Activated gamma-delta T cell treated with Interleukin-2 at 50 U/mL for 16 hours (primary cell): Measurements from ENCODE around the gene ATP1A4.

ENCODE experiments used
- DNase-seq: peaks from one replicate; pipeline ENCODE4 v3.0.0-alpha.2; 2020

The ATP1A4 gene

DNA sequence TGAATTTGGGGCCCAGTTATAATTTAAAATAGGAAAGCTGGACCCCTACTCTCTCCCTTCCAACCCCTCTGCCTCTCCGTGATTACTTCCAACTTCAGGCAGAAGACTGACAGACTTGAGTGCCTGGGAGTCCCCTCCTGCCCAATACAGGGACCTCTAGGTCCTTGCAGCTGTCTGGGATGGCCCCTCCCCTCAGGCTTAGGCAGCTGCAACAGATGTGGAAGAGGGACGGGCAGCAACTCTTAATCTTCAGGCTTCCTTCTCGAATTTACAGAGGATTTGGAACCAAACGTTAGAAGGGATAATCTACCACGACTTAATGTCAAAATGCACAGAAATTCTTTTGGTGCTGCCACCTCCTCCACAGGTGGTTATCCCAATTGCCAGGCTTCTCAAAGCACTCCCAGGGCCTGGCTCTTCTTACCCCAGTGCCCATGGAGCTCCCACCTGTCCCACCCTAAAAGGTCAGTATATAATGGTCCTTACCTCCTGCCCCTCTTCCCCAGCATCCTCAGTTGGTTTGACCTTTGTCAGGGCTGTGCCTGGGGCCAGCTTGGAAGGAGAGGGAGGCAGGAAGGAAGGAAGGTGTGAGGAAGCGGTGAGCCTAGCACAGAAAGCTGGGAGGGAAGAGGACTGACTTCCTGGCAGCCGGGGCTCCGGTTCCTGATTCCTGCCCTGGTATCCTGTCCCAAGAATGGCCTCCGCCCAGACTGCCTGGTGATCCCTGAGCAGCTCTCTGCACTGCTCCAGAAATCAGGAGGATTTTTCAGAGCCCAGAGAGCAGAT, 56.6 kb downstream of the ATP1A4 start:
- DNase-seq, result no peak

DNA sequence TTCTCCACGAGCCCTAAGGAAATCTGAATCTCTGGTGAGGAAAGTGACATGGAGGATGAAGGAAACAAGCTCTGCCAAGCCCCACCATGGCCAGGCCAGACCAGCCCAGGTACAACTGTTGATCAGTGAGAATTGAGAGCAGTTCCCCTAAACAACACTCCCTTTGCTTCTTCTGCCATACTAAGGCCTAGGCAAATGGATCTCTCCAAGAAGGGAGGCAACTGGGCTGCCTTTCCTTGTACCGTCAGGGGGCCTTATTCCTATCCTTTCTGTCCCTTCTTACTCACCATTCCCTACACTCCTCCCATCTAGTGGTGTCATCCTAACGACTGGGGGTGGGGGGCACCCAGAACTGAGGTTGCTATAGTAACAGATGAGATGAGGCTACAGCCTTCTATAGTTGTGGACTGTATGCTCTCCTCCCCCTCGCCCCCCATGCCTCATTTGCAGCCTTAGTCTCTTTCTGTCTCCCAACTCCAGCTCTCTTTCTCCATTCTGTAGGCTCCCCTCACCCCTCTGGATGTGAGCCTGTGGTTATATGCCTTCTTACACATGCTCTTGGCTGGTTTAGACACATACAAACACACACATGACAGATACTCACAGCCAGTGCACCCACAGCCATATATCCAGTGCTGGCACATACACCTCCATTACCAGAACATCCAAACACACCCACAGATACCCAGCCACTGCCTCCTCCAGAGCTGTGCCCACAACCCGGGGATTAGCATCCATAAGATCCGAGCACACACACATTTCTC, 57.3 kb downstream of the ATP1A4 start:
- no peak for DNase-seq

DNA sequence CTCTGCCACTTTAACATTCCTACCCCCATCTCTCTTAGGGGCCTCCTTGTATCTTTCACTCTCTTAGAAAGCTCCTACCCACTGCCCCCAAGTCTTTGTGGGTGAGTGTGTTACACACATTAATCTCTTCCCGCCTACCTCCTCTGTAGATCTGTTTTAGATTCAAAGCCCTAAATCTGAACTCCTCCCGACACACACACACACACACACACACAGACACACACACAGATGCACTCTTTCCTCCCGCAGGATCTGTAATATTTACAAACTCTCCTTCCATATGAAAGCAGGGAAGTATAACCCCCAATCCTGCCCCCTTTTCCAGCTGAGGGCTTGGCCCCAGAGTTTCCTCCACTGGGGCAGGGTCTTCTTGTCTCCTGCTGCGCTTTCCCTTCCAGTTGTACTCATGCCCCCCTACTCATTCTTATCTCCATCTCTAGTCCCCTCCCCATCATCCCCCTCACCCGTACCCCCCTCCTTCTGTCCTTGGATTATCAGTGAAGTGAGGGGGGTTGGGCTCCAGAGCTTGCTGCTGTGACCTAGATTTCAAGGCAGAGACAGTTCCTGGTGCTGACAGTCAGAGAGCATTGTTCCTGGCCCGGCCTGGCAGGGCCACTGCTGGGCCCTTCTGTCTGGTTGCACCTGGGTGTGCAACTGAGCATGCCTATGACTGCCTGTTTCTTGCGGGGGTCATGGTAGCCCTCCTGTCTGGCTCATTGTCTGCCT, 58.1 kb downstream of the ATP1A4 start:
- no peak for DNase-seq

DNA sequence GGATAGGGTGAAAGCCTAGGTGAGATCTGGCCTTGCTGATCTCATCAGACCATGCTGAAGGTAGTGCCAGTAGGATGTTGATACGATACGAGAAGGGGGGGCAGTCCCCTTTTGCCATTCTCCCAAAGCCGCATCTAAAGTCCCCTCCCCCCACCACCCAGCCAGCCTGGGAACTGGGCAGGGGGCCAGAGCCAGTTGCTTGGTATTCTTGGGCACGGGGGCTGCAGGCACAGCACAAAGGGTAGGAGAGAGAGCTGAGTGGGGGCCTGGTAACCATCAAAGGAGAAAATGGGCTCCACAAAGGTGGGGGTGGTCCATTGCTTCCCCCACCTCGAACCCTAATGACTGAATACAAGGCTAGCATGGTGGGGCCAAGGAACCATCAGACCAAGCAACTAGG, 59.2 kb downstream of the ATP1A4 start:
- no peak for DNase-seq

DNA sequence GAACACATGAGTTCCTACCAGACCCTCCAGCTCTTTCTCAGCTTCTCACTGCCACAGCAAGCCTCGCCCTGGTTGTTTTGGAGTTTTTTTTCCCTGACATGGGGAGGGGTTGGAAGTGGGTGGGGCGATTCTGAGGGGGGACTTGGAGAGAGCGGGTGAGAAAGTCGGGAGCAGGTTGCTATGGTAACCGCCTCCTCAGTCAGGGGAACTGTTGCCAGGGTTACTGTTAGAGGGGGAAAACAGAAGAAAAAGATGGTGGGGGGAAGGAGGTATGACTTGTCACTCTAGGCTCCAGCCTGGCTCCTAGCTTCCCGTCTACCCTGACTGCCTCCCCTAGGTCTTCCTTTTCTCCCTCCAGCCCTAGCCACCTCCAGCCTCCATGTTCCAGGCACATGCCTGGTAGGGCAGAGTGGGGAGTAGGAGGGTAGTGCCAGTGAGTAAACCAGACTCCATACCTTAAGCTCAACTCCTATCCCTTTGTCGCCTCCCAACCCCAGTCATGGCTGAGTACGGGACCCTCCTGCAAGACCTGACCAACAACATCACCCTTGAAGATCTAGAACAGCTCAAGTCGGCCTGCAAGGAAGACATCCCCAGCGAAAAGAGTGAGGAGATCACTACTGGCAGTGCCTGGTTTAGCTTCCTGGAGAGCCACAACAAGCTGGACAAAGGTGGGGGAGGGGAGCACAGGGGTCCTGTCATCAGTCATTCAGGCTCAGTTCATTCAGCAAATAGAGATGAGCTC, 59.8 kb downstream of the ATP1A4 start:
- DNase-seq, result no peak

DNA sequence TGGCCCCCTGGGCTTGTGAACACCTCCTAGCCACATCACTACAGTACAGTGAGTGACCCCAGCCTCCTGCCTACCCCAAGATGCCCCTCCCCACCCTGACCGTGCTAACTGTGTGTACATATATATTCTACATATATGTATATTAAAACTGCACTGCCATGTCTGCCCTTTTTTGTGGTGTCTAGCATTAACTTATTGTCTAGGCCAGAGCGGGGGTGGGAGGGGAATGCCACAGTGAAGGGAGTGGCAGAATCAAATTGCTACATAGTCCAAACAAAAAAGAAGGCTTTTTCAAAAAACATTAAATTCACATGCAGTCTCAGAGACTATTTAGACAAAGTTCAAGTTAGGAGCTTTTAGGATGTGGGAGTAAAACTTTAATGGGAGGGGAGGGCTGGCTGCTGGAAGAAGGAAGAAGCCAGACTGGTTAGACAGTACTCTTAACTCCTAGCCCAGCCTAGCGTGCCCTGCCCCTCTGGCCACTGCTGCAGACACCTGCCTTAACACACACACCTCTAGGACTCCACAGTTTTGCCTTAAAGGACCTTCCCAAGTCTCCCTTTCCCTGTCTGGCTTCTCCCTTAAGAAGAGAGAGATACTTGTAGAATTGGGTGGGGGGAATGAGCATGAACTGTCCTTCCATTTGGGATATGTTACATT, 63.2 kb downstream of the ATP1A4 start:
- DNase-seq, result no peak

DNA sequence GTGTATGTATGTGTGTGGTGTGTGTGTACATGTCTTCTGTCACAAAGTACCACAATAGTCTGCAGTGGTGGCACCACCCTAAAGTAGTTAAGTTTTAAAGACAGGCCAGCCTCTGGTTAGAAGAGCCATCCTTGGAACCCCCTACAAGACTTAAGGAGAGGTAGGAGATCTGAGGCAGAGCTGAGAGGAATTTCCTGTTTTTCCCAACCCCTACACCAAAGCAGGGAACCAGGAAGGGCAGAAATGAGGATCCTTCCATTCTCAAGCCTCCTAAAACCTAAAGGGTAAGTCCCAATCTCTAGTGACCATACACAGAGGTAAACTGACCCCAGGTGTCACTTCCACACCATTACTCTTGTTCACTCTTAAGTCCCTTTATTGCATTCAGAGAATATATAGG, 64.9 kb downstream of the ATP1A4 start:
- DNase-seq, result no peak

DNA sequence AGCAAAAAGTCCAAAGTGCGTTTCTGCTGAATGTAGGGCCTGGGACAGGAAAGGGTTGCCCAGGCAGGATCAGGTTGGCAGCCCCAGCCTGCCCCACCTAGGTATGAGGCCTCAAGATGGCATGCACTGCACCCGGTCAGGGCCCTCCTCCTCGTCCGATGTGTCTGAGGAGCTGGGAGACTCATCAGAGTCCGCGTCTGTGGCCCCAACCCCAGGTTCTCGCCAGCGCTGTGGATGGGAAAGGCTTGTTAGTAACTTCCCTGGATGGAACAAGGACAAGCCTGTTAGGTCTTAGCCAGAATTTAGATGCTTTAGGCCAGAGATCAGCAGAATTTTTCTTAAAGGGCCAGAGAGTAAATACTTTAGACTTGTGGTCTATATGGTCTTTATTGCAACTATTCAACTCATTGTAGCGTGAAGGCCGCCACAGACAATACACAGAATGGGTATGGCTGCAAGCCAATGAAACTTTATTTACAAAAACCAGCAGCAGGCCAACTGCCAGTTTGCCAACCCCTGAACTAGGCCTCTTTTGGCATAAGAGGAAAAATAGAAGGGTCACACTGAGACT, 66.2 kb downstream of the ATP1A4 start:
- DNase-seq, result no peak

DNA sequence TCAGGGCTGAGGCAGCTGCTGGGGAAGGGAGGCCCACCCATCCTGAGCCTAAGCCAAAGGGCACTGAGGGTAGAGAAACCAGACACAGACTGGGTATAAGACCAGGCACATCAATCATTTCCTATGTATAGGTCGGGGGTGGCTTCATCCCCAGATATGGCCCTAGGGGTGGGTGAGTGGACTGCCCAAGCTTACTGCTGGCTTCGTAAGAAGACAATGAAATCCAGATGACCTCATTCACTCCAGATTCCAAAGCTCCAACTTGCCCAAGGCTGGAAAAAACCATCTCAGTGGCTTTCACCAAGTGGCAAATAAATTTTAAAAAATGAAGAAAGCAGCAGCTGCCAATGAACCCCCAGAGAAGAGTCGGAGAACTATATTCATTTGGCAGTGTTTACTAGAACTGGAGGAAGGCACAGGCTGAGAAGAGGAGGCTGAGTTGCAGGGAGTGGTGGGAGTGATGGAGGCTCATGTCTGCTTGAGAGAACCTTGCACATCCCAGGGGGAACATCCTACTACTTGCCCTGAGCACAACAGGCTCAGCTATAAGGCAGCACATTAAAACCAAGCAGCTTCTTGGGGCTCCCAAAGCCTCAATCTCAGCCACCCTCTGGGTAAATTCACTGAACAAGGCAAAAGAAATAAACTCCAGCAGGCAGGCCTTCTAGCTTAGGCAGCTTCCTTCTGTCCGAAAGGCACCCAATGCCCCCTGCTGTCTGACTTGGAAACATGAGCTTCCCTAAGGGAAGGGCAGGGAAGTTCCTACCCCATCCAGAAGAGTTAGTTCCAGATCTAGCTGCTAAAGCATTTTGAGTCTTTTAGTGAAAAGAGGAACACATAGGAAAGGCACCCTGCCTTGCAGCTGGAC, 67.9 kb downstream of the ATP1A4 start:
- DNase-seq, result no peak

DNA sequence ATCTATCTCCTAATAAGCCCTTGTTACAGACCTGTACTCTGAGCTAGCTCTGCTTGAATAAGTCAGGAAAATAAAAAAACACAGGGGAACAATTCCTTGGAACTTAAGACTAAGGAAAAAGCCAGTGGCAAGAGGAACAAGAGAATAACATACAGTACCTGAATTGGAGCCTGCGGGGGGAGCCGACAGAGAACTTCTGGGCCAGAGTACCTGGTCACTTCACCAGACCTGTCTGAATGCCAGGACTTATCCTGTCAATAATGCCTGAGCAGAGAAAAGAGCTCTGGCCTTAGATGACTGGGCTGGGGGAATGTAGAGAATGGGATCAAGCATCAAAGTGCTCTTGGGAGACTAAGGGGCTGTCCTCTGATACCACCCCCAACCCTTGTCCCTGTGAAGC, 68.9 kb downstream of the ATP1A4 start:
- no peak for DNase-seq

DNA sequence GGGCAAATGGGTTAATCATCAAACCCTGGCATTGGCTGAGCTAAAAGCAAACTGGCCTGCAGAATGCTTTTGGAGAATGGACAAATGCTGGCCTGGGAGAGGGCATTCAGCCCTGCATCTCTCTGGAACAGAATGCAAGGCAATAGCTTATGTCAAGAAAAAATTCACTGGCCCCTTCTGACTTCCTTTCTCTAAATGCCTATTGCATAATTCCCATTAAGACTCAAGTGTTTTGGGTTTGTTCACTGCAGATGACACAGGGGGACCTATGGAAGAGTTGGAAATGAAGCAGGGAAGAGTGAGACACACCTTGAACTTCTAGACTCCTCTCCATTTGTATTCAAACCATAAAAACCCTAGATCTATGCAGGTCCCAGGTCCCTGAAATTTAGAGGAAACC, 69.7 kb downstream of the ATP1A4 start:
- DNase-seq, result no peak

DNA sequence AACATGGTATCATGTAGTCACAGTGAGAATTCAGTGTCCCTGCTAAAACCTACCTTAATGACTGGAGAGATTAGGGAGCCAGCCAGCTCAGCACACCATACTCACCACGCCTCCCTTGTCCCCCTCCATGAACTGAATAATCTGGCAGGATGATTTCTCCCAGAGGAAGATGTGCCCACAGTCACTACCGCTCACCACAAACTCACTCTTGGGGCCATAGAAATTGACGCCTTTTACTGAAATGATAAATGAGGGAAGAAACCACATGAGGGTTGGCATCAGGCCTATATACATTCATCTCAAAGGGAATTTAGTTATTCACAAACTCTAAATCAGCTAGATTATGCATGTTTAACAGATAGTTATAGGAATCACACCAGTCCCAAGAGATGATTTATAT, 71.1 kb downstream of the ATP1A4 start:
- DNase-seq, result no peak

DNA sequence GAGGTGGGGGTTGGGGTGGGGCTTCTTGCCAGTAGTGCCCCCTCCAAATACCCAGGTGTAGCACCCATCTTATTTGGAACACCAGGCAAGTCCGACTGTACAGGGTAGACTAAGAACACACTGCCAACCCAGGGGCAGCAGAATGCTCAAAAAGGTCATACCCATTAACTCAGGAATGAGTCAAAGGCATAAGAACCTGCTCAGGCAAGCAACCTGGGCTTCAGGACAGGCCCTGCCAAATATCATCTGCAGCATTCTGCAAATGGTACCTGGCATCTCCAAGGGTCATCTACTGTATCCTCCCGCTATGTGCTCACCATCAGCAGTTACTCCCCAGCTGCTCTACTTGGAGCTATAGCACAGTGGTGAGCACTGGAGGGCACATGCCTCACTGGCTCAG, 73.2 kb downstream of the ATP1A4 start:
- no peak for DNase-seq

DNA sequence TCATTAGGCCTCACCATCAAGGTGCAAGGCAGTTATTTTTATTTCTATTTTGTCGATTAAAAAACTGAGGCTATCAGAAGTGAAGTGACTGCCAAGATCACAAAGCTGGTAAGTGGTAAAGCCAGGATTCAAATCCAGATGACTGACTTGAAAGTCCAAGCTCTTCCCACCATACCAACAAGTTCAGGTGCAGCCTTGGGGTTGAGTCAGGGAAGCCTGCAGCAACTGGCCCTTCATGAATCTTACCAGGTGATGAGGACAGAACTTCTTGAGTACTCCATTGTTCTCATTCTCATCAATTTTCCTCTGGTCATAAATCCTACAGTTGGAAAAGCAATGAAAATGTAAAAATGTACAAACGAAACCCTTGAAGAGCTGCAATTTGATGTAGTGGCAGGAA, 73.9 kb downstream of the ATP1A4 start:
- DNase-seq, result no peak

DNA sequence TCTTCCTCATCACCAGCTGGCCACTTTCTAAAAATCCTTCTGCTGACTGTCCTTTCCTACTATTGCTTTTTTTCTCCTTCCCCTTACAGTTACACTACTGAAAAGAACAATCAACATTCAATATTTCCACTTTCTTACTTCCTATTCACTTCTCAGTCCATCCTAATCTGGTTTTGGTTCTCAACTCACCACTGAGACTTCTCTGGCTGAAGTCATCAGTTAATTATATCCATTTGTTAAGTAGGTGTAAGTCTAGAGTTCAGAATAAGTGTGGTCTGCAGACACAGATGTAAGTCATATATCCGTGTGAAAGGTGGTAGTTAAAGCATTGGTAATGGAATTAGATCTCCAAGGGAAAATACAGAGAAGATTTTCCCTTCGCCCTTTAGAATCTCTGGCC, 75.2 kb downstream of the ATP1A4 start:
- DNase-seq, result no peak

DNA sequence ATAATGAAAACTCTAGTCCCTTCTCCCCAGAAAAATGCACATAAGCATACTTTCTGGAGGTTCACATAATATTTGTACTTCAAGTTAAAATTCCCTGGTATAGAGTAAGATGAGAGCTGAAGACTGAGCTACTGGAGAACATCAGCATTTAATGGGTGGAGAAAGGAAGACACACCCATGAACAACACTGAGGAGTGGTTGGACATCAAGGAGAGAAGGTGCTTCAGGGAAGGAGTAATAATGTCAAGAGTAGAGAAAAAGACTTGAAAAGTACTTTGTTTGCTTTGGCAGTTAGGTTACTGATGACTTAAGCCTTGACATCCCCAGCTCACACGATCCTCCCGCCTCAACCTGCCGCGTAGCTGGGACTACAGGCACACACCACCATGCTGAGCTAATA, 75.6 kb downstream of the ATP1A4 start:
- DNase-seq, result no peak

DNA sequence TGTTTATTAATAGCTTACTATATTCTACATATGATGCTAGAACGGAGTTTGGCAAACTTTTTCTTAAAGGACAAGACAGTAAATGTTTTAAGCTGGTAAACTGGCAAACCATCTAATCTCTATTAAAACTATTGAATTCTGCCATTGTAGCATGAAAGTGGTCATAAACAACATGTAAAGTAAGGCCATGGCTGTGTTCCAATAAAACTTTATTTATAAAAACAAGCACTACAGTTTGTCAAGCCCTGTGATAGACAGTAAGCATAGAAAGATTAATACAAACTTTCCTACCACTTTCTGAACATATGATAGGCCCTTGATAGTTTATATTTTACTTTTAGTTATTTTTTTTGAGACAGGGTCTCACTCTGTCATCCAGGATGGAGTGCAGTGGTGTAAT, 76.2 kb downstream of the ATP1A4 start:
- DNase-seq, result no peak

DNA sequence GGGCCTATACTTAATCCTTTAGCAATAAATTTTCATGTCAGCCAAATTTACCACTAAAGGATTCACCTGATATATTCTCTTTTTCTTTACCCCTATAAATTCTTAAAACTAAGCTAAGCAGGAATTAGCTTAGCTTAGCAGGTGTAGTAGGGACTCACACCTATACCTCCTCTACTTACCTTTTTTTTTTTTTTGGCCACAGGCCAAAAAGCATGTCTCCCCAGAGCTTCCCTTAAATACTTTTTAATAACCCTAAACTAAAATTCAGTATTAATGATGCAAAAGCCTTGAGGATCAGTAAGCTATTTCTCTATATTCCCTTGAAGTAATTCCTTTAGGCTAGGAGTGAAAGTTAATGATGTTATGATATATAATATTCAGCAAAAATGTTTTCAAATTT, 77.0 kb downstream of the ATP1A4 start:
- no peak for DNase-seq

DNA sequence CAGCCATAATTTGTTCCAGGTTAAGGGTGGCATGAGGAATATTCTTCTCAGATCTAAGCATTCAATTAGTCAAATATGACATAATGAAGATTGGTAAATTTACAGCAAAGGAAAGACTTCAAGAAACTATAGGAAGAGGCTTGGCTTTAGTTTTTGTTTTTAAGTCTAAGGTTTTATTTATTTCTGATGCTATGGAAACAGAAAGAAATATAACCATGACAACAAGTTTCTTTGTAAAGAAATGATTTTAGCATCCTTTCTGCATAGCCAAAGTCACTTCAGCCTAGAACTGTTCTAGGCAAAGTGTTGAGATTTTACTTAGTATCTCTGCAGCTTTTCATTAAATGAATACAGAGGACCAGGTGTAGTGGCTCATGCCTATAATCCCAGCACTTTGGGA, 81.5 kb downstream of the ATP1A4 start:
- DNase-seq, result no peak
